H1 (cell line): Measurements from ENCODE around the gene SPSB1. TPM values are rescaled to one million over a fixed set of nuclear protein-coding genes. Genes with fewer than 3 reads are reported as not detected.

Experiments
- BCL11A ChIP-seq, 2 experiments: IDR thresholded peaks; one replicate each; pipeline ENCODE4 v1.6.1; 2011; ENCODE audit warnings: low read depth in 2 of 2, low read length in 2 of 2, mild to moderate bottlenecking in 2 of 2
- CBX5 ChIP-seq: fragments of 300-800, 300-1000 bp; sonication (generic); IDR thresholded peaks from 2 replicates; pipeline ENCODE4 v1.7.1; 2016; ENCODE audit warnings: antibody characterized with exemption, low read length, low read depth
- CEBPB ChIP-seq: IDR thresholded peaks from 2 replicates; pipeline ENCODE4 v1.6.1; 2012; ENCODE audit warnings: low read depth, low read length
- CTCF ChIP-seq, 3 experiments: IDR thresholded peaks; 1 replicate in 2 of 3; 2 replicates in 1 of 3; pipeline versions ENCODE4 v1.5.1 to v1.6.1; 2011; ENCODE audit warnings: low read length in 3 of 3, mild to moderate bottlenecking in 3 of 3, inconsistent platforms in 2 of 3, low read depth in 1 of 3, moderate library complexity in 1 of 3; ENCODE audit not compliant: insufficient read depth in 1 of 3; ENCODE audit errors: control extremely low read depth in 1 of 3
- JUN ChIP-seq: IDR thresholded peaks from 2 replicates; pipeline ENCODE4 v1.6.1; 2011; ENCODE audit warnings: low read depth, mild to moderate bottlenecking, improper control_type of control experiment, low read length
- SAP30 ChIP-seq: fragments of 300-600 bp; sonication (generic); IDR thresholded peaks from 2 replicates; pipeline ENCODE4 v1.7.1; 2012; ENCODE audit warnings: low read length, moderate library complexity, mild to moderate bottlenecking, inconsistent platforms; ENCODE audit not compliant: insufficient read depth, insufficient replicate concordance
- polyA plus RNA-seq, 7 experiments: library from polyadenylated mRNA; depleted of rRNA in 3 of 7; stranded (reverse) in 5 of 7; unstranded in 2 of 7; fragments of >200 nt in 5 of 7; fragments of 200-250 nt in 2 of 7; gene quantifications; 1 replicate in 5 of 7; 2 replicates in 1 of 7; 4 replicates in 1 of 7; pipeline versions ENCODE4 v1.2.1 to v1.2.3, GENCODE V29; 2011 to 2013; ENCODE audit warnings: missing spikeins in 2 of 7, mixed read lengths in 2 of 7
- total RNA-seq: library from RNA; stranded (reverse); fragmentation: NEBNext Ultra II Directional; extraction: Animal tissue kit (Norgen Biotek cat#: 25700); gene quantifications from 2 replicates; pipeline ENCODE4 v1.2.1, GENCODE V29; 2021
- TF ChIP-seq, protein P1 (sequence below): fragments of 300-600 bp; sonication (generic); IDR thresholded peaks from 2 replicates; pipeline ENCODE4 v1.7.1; 2012; ENCODE audit warnings: low read length, moderate library complexity, mild to moderate bottlenecking, inconsistent platforms; ENCODE audit not compliant: insufficient replicate concordance

Gene SPSB1
- total and polyA plus RNA-seq, 2 of the 8 experiments (the other 6 are each of a cell fraction or from before 2014, with no cell fraction given) = 5.3 to 6.4 TPM

DNA sequence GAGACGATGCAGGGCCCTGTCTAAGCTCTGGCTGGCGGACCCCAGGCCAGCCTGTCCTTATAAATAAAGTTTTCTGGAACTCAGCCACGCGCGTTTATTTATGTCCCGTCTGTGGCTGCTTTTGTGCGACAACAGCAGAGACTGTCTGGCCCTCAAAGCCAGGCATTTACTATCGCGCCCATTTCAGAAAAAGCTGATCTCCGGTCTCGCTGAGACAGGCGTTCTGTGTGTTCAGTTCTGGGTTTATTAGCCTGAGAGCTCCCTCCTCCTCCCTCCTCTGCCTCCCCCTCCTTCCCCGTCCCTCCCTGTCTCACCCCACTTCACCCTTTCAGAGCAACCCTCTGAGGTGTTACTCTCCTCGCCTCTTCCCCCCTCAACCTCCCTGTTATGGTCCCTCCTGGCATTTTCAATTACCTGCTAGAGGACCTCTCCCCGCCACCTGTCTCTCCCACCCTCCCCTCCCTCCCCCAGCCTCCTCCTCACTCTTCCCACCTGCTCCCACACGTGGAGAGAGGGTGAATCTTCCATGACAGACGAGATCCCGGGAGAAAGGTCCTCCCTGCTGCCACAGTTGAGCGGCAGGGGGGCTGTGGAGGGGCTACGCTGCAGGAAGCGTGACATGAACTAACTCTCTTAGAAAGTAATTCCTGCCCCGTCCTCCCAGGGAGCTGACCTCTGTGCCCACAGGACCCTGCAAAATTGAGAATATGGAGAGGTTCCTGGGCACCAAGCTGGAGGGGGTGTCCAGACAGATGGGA lies 59.9 kb downstream of the SPSB1 start (continued):
- TF ChIP-seq JUN (no peak), CBX5 (no peak), SAP30 (no peak), BCL11A (IDR thresholded peaks at IDR 0.05; ENCODE audit: low read depth in 2 of 2, low read length in 2 of 2) (no peak), CEBPB (no peak), CTCF (IDR thresholded peaks at IDR 0.05; ENCODE audit: control extremely low read depth in 1 of 3, insufficient read depth in 1 of 3, low read depth in 1 of 3, low read length in 3 of 3) (no peak)
- TF ChIP-seq, protein P1, sequence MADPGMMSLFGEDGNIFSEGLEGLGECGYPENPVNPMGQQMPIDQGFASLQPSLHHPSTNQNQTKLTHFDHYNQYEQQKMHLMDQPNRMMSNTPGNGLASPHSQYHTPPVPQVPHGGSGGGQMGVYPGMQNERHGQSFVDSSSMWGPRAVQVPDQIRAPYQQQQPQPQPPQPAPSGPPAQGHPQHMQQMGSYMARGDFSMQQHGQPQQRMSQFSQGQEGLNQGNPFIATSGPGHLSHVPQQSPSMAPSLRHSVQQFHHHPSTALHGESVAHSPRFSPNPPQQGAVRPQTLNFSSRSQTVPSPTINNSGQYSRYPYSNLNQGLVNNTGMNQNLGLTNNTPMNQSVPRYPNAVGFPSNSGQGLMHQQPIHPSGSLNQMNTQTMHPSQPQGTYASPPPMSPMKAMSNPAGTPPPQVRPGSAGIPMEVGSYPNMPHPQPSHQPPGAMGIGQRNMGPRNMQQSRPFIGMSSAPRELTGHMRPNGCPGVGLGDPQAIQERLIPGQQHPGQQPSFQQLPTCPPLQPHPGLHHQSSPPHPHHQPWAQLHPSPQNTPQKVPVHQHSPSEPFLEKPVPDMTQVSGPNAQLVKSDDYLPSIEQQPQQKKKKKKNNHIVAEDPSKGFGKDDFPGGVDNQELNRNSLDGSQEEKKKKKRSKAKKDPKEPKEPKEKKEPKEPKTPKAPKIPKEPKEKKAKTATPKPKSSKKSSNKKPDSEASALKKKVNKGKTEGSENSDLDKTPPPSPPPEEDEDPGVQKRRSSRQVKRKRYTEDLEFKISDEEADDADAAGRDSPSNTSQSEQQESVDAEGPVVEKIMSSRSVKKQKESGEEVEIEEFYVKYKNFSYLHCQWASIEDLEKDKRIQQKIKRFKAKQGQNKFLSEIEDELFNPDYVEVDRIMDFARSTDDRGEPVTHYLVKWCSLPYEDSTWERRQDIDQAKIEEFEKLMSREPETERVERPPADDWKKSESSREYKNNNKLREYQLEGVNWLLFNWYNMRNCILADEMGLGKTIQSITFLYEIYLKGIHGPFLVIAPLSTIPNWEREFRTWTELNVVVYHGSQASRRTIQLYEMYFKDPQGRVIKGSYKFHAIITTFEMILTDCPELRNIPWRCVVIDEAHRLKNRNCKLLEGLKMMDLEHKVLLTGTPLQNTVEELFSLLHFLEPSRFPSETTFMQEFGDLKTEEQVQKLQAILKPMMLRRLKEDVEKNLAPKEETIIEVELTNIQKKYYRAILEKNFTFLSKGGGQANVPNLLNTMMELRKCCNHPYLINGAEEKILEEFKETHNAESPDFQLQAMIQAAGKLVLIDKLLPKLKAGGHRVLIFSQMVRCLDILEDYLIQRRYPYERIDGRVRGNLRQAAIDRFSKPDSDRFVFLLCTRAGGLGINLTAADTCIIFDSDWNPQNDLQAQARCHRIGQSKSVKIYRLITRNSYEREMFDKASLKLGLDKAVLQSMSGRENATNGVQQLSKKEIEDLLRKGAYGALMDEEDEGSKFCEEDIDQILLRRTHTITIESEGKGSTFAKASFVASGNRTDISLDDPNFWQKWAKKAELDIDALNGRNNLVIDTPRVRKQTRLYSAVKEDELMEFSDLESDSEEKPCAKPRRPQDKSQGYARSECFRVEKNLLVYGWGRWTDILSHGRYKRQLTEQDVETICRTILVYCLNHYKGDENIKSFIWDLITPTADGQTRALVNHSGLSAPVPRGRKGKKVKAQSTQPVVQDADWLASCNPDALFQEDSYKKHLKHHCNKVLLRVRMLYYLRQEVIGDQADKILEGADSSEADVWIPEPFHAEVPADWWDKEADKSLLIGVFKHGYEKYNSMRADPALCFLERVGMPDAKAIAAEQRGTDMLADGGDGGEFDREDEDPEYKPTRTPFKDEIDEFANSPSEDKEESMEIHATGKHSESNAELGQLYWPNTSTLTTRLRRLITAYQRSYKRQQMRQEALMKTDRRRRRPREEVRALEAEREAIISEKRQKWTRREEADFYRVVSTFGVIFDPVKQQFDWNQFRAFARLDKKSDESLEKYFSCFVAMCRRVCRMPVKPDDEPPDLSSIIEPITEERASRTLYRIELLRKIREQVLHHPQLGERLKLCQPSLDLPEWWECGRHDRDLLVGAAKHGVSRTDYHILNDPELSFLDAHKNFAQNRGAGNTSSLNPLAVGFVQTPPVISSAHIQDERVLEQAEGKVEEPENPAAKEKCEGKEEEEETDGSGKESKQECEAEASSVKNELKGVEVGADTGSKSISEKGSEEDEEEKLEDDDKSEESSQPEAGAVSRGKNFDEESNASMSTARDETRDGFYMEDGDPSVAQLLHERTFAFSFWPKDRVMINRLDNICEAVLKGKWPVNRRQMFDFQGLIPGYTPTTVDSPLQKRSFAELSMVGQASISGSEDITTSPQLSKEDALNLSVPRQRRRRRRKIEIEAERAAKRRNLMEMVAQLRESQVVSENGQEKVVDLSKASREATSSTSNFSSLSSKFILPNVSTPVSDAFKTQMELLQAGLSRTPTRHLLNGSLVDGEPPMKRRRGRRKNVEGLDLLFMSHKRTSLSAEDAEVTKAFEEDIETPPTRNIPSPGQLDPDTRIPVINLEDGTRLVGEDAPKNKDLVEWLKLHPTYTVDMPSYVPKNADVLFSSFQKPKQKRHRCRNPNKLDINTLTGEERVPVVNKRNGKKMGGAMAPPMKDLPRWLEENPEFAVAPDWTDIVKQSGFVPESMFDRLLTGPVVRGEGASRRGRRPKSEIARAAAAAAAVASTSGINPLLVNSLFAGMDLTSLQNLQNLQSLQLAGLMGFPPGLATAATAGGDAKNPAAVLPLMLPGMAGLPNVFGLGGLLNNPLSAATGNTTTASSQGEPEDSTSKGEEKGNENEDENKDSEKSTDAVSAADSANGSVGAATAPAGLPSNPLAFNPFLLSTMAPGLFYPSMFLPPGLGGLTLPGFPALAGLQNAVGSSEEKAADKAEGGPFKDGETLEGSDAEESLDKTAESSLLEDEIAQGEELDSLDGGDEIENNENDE = no peak
